A549 treated with CORT108297 at 1 μM for 4 hours (cell line): Measurements from ENCODE around the gene DPEP3. TPM values are rescaled to one million over a fixed set of nuclear protein-coding genes. Genes with fewer than 3 reads are reported as not detected.

ENCODE experiments used
- total RNA-seq: library from RNA; stranded (reverse); fragments of 200-300 nt; extraction: Qiagen RNA extraction; gene quantifications from 5 replicates; pipeline ENCODE4 v1.2.3, GENCODE V29; 2022

DPEP3 gene
- total RNA-seq: not detected in 5 replicates

DNA sequence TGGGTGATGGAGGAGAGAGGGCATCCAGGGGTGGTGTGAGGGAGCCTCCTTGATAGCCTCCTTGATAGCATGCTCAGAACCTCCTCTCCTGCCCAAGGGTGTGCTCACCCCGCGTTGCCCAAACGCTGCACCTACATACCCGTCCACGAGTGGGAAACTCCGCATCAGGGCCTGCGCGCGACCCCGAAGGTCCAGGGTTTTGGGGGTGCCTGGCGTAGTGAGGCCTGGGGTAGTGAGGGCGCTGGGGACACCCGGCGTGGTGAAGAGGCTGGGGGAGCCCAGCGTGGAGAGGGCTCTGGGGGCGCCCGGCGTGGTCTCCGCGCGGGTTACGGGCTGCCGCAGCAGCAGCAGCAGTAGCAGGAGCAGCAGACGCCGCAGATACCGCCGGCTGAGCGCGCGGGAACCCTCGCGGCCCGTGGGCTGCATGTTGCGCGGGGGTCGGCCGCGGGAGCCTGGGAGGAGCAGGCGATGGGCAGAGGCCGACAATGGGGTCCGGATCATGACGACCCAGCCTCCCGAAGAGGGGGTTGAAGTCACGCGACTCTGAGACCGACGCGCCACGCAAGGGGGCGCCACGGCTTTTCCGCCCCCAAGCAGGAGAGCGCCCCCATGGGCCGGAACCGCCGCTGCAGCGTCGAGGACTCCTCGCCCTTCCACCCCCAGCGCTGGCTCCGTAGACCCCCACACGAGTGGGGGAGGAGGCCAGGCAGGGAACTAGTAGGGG, at the start of gene DPEP3:
Gene DPEP3, minus strand, starts transcription at position 545 of the 724 bp plus-strand sequence. Its CDS starts 119 bp downstream, at position 426.

GRCh38 chr16:68022728-68023537, 42.6 kb upstream of the DPEP3 start, which contains the start of the genes DDX28 and DUS2:
DDX28 (minus strand) TSS chr16:68023232; CDS start chr16:68023202, 30 bp downstream.
DUS2 (plus strand) TSS chr16:68023284; CDS start chr16:68038024, 14,740 bp downstream.

GRCh38 chr16:68015681-68016080, 35.4 kb upstream of the DPEP3 start, which contains the start of gene DPEP2NB:
DPEP2NB (minus strand) TSS chr16:68015911; CDS start chr16:68015770, 141 bp downstream.

DNA sequence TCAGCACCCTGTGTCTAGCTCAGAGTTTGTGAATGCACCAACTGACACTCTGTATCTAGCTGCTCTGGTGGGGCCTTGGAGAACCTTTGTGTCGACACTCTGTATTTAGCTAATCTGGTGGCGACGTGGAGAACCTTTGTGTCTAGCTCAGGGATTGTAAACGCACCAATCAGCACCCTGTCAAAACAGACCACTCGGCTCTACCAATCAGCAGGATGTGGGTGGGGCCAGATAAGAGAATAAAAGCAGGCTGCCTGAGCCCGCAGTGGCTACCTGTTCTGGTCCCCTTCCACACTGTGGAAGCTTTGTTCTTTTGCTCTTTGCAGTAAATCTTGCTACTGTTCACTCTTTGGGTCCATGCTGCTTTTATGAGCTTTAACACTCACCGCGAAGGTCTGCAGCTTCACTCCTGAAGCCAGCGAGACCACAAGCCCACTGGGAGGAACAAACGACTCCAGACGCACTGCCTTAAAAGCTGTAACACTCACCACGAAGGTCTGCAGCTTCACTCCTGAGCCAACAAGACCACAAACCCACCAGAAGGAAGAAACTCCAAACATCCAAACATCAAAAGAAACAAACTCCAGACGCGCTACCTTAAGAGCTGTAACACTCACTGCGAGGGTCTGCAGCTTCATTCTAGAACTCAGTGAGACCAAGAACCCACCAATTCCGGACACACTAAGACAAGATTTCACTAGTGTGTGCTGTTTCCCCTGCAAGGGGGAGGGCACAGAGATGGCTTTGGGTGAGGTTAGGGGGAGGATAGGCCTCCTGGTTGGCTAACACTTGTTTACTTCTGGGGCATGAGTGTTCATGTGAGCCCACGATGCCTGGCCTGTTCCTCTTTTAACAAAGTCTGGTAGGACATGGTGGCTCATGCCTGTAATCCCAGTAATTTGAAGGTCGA, 18.7 kb upstream of the DPEP3 start, which contains the start of gene DPEP2:
Gene DPEP2, minus strand, starts transcription at position 706 of the 910 bp plus-strand sequence. CDS start 6,272 bp downstream, outside the sequence.

GRCh38 chr16:67968400-67969253, 11.7 kb downstream of the DPEP3 start, which contains the start of gene SLC12A4:
SLC12A4 (minus strand) TSS chr16:67968637; CDS start chr16:67968553, 84 bp downstream.

GRCh38 chr16:67943619-67944504, 36.4 kb downstream of the DPEP3 start, which contains the start of gene LCAT:
LCAT (minus strand) TSS chr16:67944120; CDS start chr16:67944101, 19 bp downstream.

DNA sequence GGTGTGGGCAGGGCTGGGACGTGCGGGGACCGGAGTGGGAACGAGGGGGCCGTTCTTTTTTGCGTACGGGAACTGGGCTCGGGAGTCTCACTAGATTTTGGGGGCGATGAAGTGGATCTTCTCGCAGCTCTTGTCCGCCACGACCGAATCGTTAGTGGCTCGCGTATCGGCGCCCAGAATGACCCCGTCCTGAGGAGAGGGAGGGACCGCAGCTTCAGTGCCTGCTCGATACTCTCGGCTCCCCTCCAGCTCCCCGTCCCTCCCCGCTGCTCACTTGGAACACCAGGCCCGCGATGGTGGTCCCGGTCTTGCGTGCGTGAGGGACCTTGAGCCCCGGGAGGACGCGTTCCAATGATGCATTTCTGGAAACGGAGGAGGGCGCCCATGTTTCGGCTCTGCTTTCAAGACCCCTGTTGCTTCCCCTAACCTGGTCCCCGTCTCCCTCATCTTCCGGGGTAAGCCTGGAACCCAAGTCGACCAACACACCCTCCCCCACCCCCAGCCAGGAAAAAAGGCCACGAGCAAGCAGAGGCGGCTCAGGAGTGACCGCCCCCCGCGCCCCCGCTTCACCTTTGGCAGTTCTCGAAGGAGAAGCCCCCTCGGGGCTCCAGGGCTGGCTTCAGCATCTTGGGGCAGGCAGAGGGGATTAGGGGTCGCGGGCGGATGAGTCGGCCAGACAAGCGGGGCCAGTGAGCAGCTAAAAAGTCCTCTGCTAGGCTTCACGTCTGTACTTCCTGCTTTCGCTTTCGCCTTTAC, 44.0 kb downstream of the DPEP3 start, which contains the start of gene PSMB10:
Gene PSMB10, minus strand, starts transcription at position 727 of the 756 bp plus-strand sequence. Its CDS starts 101 bp downstream, at position 626.

DNA sequence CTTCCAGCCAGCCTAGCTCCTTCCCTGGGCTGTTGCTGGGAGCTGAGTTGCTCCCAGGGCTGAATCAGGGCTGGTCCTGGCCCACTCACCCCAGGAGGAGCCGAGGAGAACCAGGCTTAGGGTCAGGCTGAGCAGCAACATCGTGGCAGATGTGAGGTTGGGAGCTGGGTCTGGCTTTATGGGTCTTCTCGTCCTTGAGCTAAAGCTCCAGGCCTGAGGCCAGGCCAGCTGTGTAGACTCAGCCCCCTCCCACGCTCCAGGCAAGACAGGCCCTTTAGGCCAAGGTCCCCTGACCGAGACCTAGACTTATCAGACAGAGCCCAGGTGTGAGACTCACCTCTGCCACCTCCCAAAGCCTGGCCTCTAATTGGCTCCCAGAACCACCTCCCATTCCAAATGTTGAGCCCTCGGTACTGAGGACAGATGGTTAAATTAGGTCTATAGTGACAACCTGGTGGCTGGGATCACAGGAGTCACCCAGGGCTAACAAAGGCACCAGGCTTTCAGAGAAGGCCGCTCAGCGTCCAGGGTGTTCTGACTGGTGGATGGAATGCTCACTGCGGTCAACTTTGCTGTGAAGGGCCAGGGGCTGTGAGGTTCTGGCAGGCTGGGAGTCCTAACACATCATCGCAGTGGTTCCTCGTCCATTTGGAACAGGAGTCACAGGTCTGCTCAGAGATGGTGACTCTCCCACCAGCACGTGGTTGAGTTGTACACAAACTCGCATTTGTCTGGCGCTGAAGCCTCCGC, 48.4 kb downstream of the DPEP3 start, which contains the start of gene CTRL:
Gene CTRL, minus strand, starts transcription at position 151 of the 750 bp plus-strand sequence. Its CDS starts 10 bp downstream, at position 141.

Other genes starting within 250 kb of the DPEP3 start
- gene RANBP10, start 173.9 kb downstream of the DPEP3 start, total RNA-seq: 8.3 to 10.2 TPM (median 9.6 TPM) in 5 replicates
- 0.40 to 0.83 TPM (median 0.61 TPM) in 5 replicates for gene TSNAXIP1, start 173.6 kb downstream of the DPEP3 start, total RNA-seq
- 26.4 to 43.9 TPM (median 41.9 TPM) in 5 replicates for gene THAP11, start 138.2 kb downstream of the DPEP3 start, total RNA-seq
- 226 to 250 TPM (median 240 TPM) in 5 replicates for gene NUTF2, start 133.6 kb downstream of the DPEP3 start, total RNA-seq
- 25.7 to 33.9 TPM (median 29.4 TPM) in 5 replicates for gene CENPT, start 132.8 kb downstream of the DPEP3 start, total RNA-seq
- 42.6 to 67.0 TPM (median 63.9 TPM) in 5 replicates for gene EDC4, start 107.4 kb downstream of the DPEP3 start, total RNA-seq
- gene NRN1L, start 95.6 kb downstream of the DPEP3 start, total RNA-seq: 0.14 to 0.32 TPM (median 0.27 TPM) in 4 of 5 replicates, not detected in the other
- gene PSKH1, start 87.2 kb downstream of the DPEP3 start, total RNA-seq: 11.0 to 19.4 TPM (median 16.2 TPM) in 5 replicates
- 1.2 to 2.7 TPM (median 1.6 TPM) in 5 replicates for gene CTRL, start 48.6 kb downstream of the DPEP3 start, total RNA-seq
- gene PSMB10, start 43.6 kb downstream of the DPEP3 start, total RNA-seq: 36.5 to 61.0 TPM (median 54.1 TPM) in 5 replicates
- gene LCAT, start 36.4 kb downstream of the DPEP3 start, total RNA-seq: 6.5 to 12.5 TPM (median 11.5 TPM) in 5 replicates
- 23.7 to 35.7 TPM (median 32.6 TPM) in 5 replicates for gene SLC12A4, start 11.9 kb downstream of the DPEP3 start, total RNA-seq
- not detected in 5 replicates for gene DPEP2, start 19.0 kb upstream of the DPEP3 start, total RNA-seq
- gene DPEP2NB, start 35.4 kb upstream of the DPEP3 start, total RNA-seq: not detected in 5 replicates
- gene DDX28, start 42.7 kb upstream of the DPEP3 start, total RNA-seq: 17.0 to 20.9 TPM (median 20.2 TPM) in 5 replicates
- gene DUS2, start 42.8 kb upstream of the DPEP3 start, total RNA-seq: 16.2 to 19.8 TPM (median 17.6 TPM) in 5 replicates
- gene NFATC3, start 104.9 kb upstream of the DPEP3 start, total RNA-seq: 14.5 to 15.4 TPM (median 14.9 TPM) in 5 replicates